DOHH2 (cell line): Measurements from ENCODE around the gene EGFL8.
"Not testable (repeated sequence)": the region's sequence is repeated elsewhere in the genome, so short reads cannot be mapped to it uniquely, and the experiment has no call there.

Source experiments
- H3F3A ChIP-seq: fragments of 200-600 bp; sonication (generic), shearing (Covaris generic); 2 replicates; pipeline ENCODE4 v1.6.0; 2016; ENCODE audit warnings: antibody characterized with exemption, mild to moderate bottlenecking; ENCODE audit not compliant: control insufficient read depth, insufficient read depth
- H3K27ac ChIP-seq: fragments of 200-600 bp; sonication (generic); 2 replicates; pipeline ENCODE4 v1.5.1; 2014; ENCODE audit warnings: low read depth, mild to moderate bottlenecking, low read length, moderate library complexity
- H3K27me3 ChIP-seq: fragments of 200-600 bp; sonication (generic); 2 replicates; pipeline ENCODE4 v1.6.1; 2014; ENCODE audit warnings: mild to moderate bottlenecking, low read length, mixed read lengths; ENCODE audit not compliant: control insufficient read depth
- H3K36me3 ChIP-seq: fragments of 200-600 bp; sonication (generic); 2 replicates; pipeline ENCODE4 v1.6.1; 2014; ENCODE audit warnings: mild to moderate bottlenecking, low read length, moderate library complexity, mixed read lengths; ENCODE audit not compliant: control insufficient read depth
- H3K4me1 ChIP-seq: fragments of 200-600 bp; sonication (generic); 2 replicates; pipeline ENCODE4 v1.6.1; 2014; ENCODE audit warnings: mild to moderate bottlenecking, low read length, mixed read lengths; ENCODE audit not compliant: control insufficient read depth
- H3K4me2 ChIP-seq: fragments of 200-600 bp; sonication (generic); 2 replicates; pipeline ENCODE4 v1.6.0; 2014; ENCODE audit warnings: mild to moderate bottlenecking, low read length, moderate library complexity
- H3K4me3 ChIP-seq: fragments of 200-600 bp; sonication (generic); 2 replicates; pipeline ENCODE4 v1.5.1; 2014; ENCODE audit warnings: mild to moderate bottlenecking, low read length, mixed read lengths
- H3K79me2 ChIP-seq: fragments of 200-600 bp; sonication (generic); 2 replicates; pipeline ENCODE4 v1.6.1; 2014; ENCODE audit warnings: mild to moderate bottlenecking, low read length, mixed read lengths; ENCODE audit not compliant: control insufficient read depth
- H3K9me2 ChIP-seq: fragments of 200-600 bp; sonication (generic); replicated peaks from 2 replicates; pipeline ENCODE4 v1.6.1; 2014; ENCODE audit warnings: mild to moderate bottlenecking, low read length, mixed read lengths; ENCODE audit not compliant: control insufficient read depth
- H3K9me3 ChIP-seq: fragments of 200-600 bp; sonication (generic); 2 replicates; pipeline ENCODE4 v1.6.1; 2014; ENCODE audit warnings: antibody characterized with exemption, low read length, mixed read lengths; ENCODE audit not compliant: control insufficient read depth, insufficient read depth
- H4K20me1 ChIP-seq: fragments of 200-600 bp; sonication (generic); 2 replicates; pipeline ENCODE4 v1.6.0; 2014; ENCODE audit warnings: low read depth, mild to moderate bottlenecking, antibody characterized with exemption, low read length, moderate library complexity; ENCODE audit not compliant: control insufficient read depth, insufficient read depth
- CTCF ChIP-seq: fragments of 200-600 bp; sonication (generic); IDR thresholded peaks from one replicate; pipeline ENCODE4 v1.5.1; 2014; ENCODE audit warnings: antibody characterized with exemption, mild to moderate bottlenecking, low read depth, low read length; ENCODE audit not compliant: poor library complexity, severe bottlenecking
- EZH2phosphoT487 ChIP-seq: fragments of 200-600 bp; sonication (generic); IDR thresholded peaks from 2 replicates; pipeline ENCODE4 v1.6.1; 2017; ENCODE audit warnings: borderline replicate concordance, mild to moderate bottlenecking, antibody characterized with exemption, low read length, moderate library complexity, mixed read lengths

Gene EGFL8

GRCh38 chr6:32208996-32209395, 44.6 kb downstream of the EGFL8 start:
- Histone ChIP-seq H3K27ac (no peak overlapping the region), H3K79me2 (no peaks in the 10 kb centered on the region), H3K4me3 (no peak overlapping the region), H3K9me3 (no peaks in the 10 kb centered on the region), H3K36me3 (no peaks in the 10 kb centered on the region), H3F3A (0 out of 2 replicates have a peak, but pooled peaks cover 3% of the 10 kb centered on the region), H3K4me2 (no peak overlapping the region), H3K27me3 (no peaks in the 10 kb centered on the region), H3K9me2 (no peaks in the 10 kb centered on the region), H4K20me1 (no peaks in the 10 kb centered on the region), H3K4me1 (peaks cover 16% of the 10 kb centered on the region)
- TF ChIP-seq CTCF: no peak
- TF ChIP-seq EZH2phosphoT487: no peak

GRCh38 chr6:32210191-32210601, 45.8 kb downstream of the EGFL8 start:
- no peaks in the 10 kb centered on the region for H3K27me3 ChIP-seq
- H3K9me2 ChIP-seq: no peaks in the 10 kb centered on the region
- H3F3A ChIP-seq: 0 out of 2 replicates have a peak, but pooled peaks cover 3% of the 10 kb centered on the region
- H3K9me3 ChIP-seq: no peaks in the 10 kb centered on the region
- TF ChIP-seq EZH2phosphoT487 (no peak), CTCF (no peak)
- no peaks in the 10 kb centered on the region for H4K20me1 ChIP-seq
- H3K79me2 ChIP-seq: no peaks in the 10 kb centered on the region
- H3K4me1 ChIP-seq: peaks cover 18% of the 10 kb centered on the region
- no peak overlapping the region for H3K27ac ChIP-seq
- no peaks in the 10 kb centered on the region for H3K36me3 ChIP-seq
- no peak overlapping the region for H3K4me3 ChIP-seq
- H3K4me2 ChIP-seq: no peak overlapping the region

- H3K27me3 ChIP-seq, H3K27ac ChIP-seq, H3F3A ChIP-seq: not testable (repeated sequence)
Measured at GRCh38 chr6:32211432-32211831, 47.0 kb downstream of the EGFL8 start.

GRCh38 chr6:32212076-32212760, 47.8 kb downstream of the EGFL8 start:
- no peaks in the 10 kb centered on the region for H3F3A ChIP-seq
- H3K4me3 ChIP-seq: no peak overlapping the region
- no peaks in the 10 kb centered on the region for H4K20me1 ChIP-seq
- H3K9me2 ChIP-seq: no peaks in the 10 kb centered on the region
- no peaks in the 10 kb centered on the region for H3K79me2 ChIP-seq
- H3K27me3 ChIP-seq: no peaks in the 10 kb centered on the region
- no peak overlapping the region for H3K4me2 ChIP-seq
- no peaks in the 10 kb centered on the region for H3K9me3 ChIP-seq
- TF ChIP-seq EZH2phosphoT487 (no peak), CTCF (no peak)
- no peak overlapping the region for H3K27ac ChIP-seq
- peaks cover 18% of the 10 kb centered on the region for H3K4me1 ChIP-seq
- H3K36me3 ChIP-seq: no peaks in the 10 kb centered on the region

More at GRCh38 chr6:32211432-32211831, 47.0 kb downstream of the EGFL8 start:
- not testable (repeated sequence) for H4K20me1 ChIP-seq, H3K9me3 ChIP-seq, H3K79me2 ChIP-seq, H3K4me3 ChIP-seq, H3K9me2 ChIP-seq, H3K4me2 ChIP-seq, H3K36me3 ChIP-seq
- H3K4me1 ChIP-seq: peaks cover 18% of the 10 kb centered on the region
